HG03175 (cell line): ENCODE results near the gene CA5B.
"Not testable (repeated sequence)": the region's sequence is repeated elsewhere in the genome, so short reads cannot be mapped to it uniquely, and the experiment has no call there.

Experiments
- ATAC-seq: cut with Tn5 transposase; IDR thresholded peaks from one replicate; pipeline ENCODE4 v1.9.1; 2021; ENCODE audit warnings: mild to moderate bottlenecking, moderate library complexity; ENCODE audit not compliant: unreplicated experiment

CA5B gene

GRCh38 chrX:15737959-15738902 lies at the start of gene CA5B:
Gene CA5B, plus strand, starts transcription at chrX:15738270. Its CDS starts 11,754 bp downstream, at chrX:15750024.
- ATAC-seq: peak; percentile 89

DNA sequence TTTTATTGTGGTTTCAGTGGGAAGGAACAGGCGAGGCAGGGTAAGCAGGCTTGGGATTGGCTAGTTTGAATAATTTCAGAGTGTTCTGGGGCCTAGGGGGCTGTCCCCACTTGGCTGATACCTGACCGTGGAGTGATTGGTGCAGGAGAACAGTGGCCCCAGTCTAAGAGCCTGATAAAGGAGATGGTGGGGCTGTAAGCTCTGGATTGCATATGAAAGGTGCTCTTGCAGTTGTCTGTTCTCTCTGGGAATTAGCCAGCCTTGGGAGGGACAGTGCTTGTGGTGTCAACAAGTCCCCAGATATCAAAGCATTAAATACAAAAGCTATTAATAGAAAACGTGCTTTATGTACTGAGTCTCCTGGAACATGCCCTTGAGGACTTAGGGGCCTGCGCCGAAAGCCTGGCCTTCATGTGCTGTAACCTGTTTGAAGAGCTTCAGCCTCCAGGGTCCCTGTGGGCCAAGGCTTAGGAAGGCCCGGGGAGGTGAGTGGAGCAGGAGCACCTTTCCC lies 43.1 kb upstream of the CA5B start:
- no peak for ATAC-seq

- ATAC-seq: no peak
Observed at GRCh38 chrX:15696516-15696915, 41.6 kb upstream of the CA5B start.

DNA sequence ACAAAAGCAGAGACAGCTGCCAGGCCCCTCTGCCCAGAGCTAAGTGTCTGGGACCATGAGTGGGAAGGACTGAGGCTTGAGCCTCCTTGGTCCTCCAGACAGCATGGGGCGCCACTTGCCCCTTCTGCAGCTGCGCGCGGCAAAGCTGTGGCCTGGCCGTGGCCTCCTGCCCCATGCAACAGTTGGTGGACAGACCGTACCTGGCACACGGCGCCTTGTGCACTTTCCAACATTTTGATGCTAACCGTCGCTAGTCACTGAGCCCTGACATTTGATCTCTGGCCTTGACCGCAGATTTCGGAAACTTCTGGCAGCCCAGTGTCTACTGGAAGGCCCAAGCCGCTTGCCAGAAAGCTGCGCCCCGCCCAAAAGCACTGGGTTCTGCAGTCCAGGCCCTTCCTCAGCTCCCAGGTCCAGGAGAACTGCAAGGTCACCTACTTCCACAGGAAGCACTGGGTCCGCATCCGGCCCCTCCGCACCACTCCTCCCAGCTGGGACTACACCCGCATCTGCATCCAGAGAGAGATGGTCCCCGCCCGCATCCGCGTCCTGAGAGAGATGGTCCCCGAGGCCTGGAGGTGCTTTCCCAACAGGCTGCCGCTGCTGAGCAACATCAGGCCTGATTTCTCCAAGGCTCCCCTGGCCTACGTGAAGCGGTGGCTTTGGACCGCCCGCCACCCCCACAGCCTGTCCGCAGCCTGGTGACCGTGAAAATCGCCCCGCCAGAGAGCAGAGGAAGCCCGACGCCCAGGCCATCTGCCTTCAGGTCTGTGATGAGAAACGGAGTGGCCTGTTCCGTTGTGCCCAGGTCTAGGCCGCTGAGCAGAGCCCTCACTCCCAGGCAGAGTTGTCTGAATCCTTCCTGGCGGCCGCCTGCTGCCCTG lies 35.3 kb upstream of the CA5B start:
- ATAC-seq: no peak

DNA sequence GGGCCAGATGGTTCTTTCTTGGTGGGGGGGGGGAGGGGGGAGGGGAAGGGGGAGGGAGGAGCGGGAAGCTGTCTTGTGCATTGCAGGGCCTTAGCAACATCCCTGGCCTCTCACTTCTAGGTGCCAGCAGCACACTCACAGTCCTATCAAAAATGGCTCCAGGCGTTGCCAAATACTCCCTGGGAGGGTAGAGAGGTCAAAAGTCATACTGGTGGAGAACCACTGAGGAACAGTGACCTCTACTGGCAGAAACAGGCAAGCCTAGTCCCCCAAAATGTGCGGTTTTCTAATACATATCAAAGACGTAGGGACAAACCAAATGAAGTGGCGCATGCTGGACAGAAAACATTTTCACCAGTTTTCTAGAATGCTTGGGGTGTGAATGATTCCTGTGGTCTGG lies 34.3 kb upstream of the CA5B start:
- ATAC-seq: not testable (repeated sequence)

DNA sequence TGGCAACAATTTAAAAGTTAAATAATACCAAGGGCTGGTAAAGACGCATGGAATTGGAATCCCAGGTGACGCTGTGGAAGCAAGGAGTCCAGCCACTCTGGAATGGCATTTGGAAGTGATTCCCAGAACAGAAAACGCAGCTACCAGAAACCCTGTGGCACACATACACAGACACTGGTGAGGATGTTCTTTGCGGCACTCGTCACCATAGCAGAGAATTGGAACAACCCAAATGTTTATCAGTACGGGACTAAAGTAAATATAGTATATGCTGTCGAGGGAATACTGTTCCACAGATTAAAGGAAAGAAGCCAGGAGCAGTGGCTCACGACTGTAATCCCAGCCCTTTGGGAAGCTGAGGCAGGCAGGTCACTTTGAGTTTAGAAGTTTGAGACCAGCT lies 33.8 kb upstream of the CA5B start:
- not testable (repeated sequence) for ATAC-seq

GRCh38 chrX:15714529-15714928 lies 23.5 kb upstream of the CA5B start:
- no peak for ATAC-seq

DNA sequence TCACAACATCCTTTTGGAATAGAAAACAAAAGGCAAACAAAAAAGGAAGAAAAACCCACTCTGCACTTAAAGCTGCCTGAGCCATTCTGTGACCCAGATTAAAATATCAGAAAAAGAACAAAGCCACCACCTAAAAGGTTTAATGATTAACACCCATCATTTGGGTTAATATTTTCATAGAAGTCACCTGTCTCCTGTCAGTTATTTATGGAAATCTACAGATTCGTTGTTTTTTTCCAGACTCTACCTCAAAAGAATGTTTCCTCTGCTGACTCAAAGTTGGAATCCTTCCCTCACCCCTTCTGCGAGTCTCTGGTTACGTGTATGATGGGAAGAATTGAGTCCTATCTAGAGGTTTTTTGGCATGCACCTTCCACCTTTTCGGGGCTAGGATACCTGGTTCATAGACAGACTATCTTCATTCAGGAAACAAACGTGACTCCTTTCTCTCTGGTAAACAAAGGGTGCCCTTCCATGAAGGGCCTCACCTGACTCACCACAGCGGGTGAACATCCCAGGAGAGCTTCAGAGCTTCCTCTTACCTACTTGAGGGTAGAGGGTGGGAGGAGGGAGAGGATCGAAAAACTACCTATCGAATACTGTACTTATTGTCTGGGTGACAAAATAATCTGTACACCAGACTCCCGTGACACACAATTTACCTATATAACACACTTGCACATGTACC lies 19.6 kb upstream of the CA5B start:
- no peak for ATAC-seq

DNA sequence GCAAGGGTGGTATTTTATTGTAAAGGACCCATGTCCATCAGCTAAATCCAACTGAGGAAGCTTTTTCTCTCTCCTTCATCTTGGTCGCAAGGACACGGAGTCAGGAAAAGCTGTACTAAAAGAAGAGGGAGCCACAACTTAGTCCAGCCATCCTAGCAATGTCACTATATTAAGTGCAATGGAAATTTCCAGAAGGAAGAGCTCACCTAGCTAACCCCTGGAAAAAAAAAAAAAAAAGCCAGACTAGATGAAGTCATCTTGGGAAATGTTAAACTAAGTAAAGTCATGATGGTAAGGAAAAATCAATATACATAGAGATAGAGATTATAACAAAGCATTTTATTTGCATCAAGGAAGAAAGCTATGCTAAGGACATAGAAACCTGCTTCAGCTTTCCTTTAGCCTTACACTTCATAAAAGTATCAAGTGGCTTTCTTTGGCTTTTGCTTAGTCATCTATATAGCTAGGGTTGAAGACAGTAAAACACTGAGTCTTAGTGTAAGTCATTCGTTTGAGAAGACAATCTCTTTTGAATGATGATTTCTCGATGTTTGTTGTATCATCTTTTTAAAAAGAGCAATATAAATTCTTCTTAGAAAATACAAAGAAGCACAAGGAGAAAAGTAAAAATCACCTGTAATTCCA lies 18.6 kb upstream of the CA5B start:
- no peak for ATAC-seq

GRCh38 chrX:15721911-15722310 lies 16.2 kb upstream of the CA5B start:
- no peak for ATAC-seq

- no peak for ATAC-seq
Observed at GRCh38 chrX:15723887-15724517, 14.1 kb upstream of the CA5B start.

DNA sequence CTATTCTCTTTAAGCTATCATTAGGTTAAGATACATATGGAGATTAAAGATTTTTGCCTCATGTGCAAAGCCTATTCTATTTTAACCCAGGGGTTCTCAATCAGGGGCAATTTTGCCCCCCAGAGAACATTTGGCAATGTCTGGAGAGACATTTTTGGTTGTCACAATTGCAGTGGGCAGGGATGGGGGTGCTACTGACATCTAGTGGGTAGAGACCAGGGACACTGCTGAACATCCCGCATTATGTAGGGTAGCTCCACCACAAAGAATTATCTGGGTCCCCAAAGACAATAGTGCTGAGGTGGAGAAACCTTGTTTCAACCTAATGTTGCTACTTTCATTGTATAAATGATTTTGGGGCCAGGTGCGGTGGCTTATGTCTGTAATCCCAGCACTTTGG lies 13.2 kb upstream of the CA5B start:
- no peak for ATAC-seq

- not testable (repeated sequence) for ATAC-seq
Observed at GRCh38 chrX:15731368-15731767, 6.7 kb upstream of the CA5B start.

DNA sequence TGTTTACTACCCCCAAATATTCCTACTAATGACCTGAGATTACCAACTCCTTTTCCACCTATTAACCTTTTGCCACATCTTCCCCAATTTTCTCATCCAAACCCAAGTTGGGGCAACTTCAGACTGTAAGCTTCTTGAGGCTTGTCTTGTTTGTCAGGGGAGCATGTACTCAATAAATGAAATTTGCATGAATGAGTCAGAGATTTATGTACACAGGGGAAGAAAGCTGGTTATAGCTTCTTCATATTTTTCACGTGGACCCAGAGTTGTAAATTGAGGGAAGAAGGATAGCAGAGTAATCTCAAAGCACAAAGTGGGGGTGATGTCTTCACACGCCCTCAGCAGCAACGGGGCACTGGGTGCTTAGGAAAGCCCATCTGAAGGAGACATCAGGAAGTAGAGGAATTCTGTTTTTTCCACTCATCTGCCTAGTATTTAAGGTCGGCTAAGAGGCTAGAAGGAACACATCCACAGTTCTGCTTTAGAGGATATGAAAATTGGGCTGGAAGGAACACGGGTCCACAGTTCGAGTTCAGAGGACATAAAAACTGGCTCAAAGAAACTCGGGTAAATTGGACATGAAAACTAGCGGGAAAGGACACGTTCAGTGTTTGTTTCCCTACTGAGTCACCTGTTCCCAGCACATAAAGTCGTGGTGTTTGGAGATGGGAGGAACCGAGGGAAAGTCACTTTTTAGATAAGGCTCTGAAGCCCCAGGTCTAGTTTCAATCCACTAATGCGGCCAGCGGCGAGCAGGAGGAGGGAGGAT lies 696 bp upstream of the CA5B start:
- ATAC-seq: no peak

- ATAC-seq: no peak
Observed at GRCh38 chrX:15739886-15740285, 1.8 kb downstream of the CA5B start.

- no peak for ATAC-seq
Observed at GRCh38 chrX:15744181-15744867, 6.3 kb downstream of the CA5B start.

- no peak for ATAC-seq
Observed at GRCh38 chrX:15745179-15745578, 7.1 kb downstream of the CA5B start.

DNA sequence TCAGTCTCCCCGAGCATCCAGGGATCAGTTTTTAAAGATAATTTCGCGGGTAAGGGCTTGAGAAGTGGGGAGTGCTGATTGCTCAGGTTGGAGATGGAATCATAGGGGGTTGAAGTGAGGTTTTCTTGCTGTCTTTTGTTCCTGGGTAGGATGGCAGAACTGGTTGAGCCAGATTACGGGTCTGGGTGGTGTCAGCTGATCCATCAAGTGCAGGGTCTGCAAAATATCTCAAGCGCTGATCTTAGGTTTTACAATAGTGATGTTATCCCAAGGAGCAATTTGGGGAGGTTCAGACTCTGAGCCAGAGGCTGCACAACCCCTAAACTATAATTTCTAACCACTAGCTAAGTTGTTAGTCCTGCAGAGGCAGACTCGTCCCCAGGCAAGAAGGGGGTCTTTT lies 8.6 kb downstream of the CA5B start:
- ATAC-seq: not testable (repeated sequence)
